K562 (cell line): ENCODE data around the gene ADNP. TPM values are rescaled to one million over a fixed set of nuclear protein-coding genes. Genes with fewer than 3 reads are reported as not detected.
A peak's percentile ranks its signal among the peaks of the same experiment; 100 is the strongest.

Experiments
- ATAC-seq: fragments of 200-7000 bp; cut with Tn5 transposase; 3 replicates; pipeline ENCODE4 v1.9.1; 2020; ENCODE audit warnings: moderate library complexity
- BruUV-seq: library from RNA; stranded (reverse); fragments of 400-500 nt; replicated peaks from 2 replicates; lab custom pipeline; 2021; lab: Mats Ljungman, UMichigan
- CTCF ChIA-PET: fragments of 300-600 bp; formaldehyde crosslinking; extraction: SDS; loops from one replicate; lab custom pipeline; 2021; ENCODE audit warnings: low intra/inter-chr PET ratio; lab: Yijun Ruan, JAX
- POLR2A ChIA-PET: fragments of 300-600, 350-650 bp; sonication (Branson Sonifier 250); formaldehyde crosslinking; extraction: SDS; loops from one replicate; lab custom pipeline; 2021; ENCODE audit warnings: antibody characterized with exemption, inconsistent platforms; lab: Yijun Ruan, JAX
- DNase-seq, 4 experiments: peaks; one replicate each; pipeline versions ENCODE4 v3.0.0 to v3.0.0-alpha.2; 2011 to 2018; ENCODE audit warnings: low spot score in 3 of 4, mixed read lengths in 3 of 4; ENCODE audit errors: extremely low read depth in 1 of 4
- FAIRE-seq: peaks from 2 replicates; lab custom pipeline; 2011; peaks lifted over from hg19 to GRCh38; lab: Jason Lieb, UNC
- H2AFZ ChIP-seq: 2 replicates; pipeline ENCODE4 v1.6.0; 2011; ENCODE audit warnings: low read depth, low read length, control low read depth, inconsistent platforms
- H3K27ac ChIP-seq: fragments of 200-600 bp; 3 replicates; pipeline ENCODE4 v1.8.0; 2011; ENCODE audit warnings: low read depth, mild to moderate bottlenecking, control low read depth, inconsistent platforms, low read length, moderate library complexity, mixed read lengths; ENCODE audit errors: extremely low read depth
- H3K27me3 ChIP-seq, 2 experiments: fragments of 300-600 bp in 1 of 2; 2 replicates in 1 of 2; 3 replicates in 1 of 2; pipeline versions ENCODE4 v1.6.0 to v1.8.0; 2011; ENCODE audit warnings: inconsistent platforms in 2 of 2, low read length in 2 of 2, mild to moderate bottlenecking in 1 of 2, mixed read lengths in 1 of 2, moderate library complexity in 1 of 2; ENCODE audit not compliant: control insufficient read depth in 2 of 2, insufficient read depth in 2 of 2
- H3K36me3 ChIP-seq: fragments of 300-600 bp; 3 replicates; pipeline ENCODE4 v1.8.0; 2011; ENCODE audit warnings: mild to moderate bottlenecking, low read length, inconsistent platforms; ENCODE audit not compliant: control insufficient read depth, insufficient read depth
- H3K4me1 ChIP-seq, 2 experiments: fragments of 200-600 bp in 1 of 2; replicated peaks in 1 of 2; 2 replicates in 1 of 2; 3 replicates in 1 of 2; pipeline versions ENCODE4 v1.5.1 to v1.8.0; 2011; ENCODE audit warnings: inconsistent platforms in 2 of 2, low read length in 2 of 2, mild to moderate bottlenecking in 1 of 2, mixed read lengths in 1 of 2, moderate library complexity in 1 of 2; ENCODE audit not compliant: control insufficient read depth in 2 of 2, insufficient read depth in 2 of 2
- H3K4me2 ChIP-seq: 2 replicates; pipeline ENCODE4 v1.6.1; 2011; ENCODE audit warnings: low read length, control low read depth, inconsistent platforms, mixed read lengths; ENCODE audit not compliant: insufficient read depth
- H3K4me3 ChIP-seq: fragments of 200-600 bp; sonication (generic), shearing (Covaris generic); 2 replicates; pipeline ENCODE4 v1.5.1; 2016; ENCODE audit warnings: control low read depth, inconsistent platforms
- H3K79me2 ChIP-seq: fragments of 200-600 bp; 3 replicates; pipeline ENCODE4 v1.8.0; 2011; ENCODE audit warnings: low read length, inconsistent platforms; ENCODE audit not compliant: control insufficient read depth, insufficient read depth
- H3K9ac ChIP-seq, 2 experiments: 2 replicates each; pipeline versions ENCODE4 v1.6.0 to v1.6.1; 2011; ENCODE audit warnings: low read depth in 2 of 2, low read length in 2 of 2, control low read depth in 1 of 2, inconsistent platforms in 1 of 2, mild to moderate bottlenecking in 1 of 2, mixed read lengths in 1 of 2; ENCODE audit not compliant: insufficient read depth in 1 of 2
- H3K9me1 ChIP-seq: one replicate; pipeline ENCODE4 v1.6.0; 2011; ENCODE audit warnings: inconsistent platforms, mild to moderate bottlenecking, low read length, moderate library complexity; ENCODE audit not compliant: control insufficient read depth, insufficient read depth
- H3K9me3 ChIP-seq: replicated peaks from 2 replicates; pipeline ENCODE4 v1.5.1; 2011; ENCODE audit warnings: low read depth, low read length, inconsistent platforms; ENCODE audit not compliant: control insufficient read depth, insufficient read depth
- H4K20me1 ChIP-seq: replicated peaks from 2 replicates; pipeline ENCODE4 v1.6.1; 2011; ENCODE audit warnings: low read length, inconsistent platforms, mixed read lengths; ENCODE audit not compliant: control insufficient read depth, insufficient read depth
- CREM ChIP-seq: IDR thresholded peaks from 2 replicates; pipeline ENCODE4 v1.6.1; 2014; ENCODE audit warnings: antibody characterized with exemption, low read depth
- FOSL1 ChIP-seq: fragments of 200-800 bp; sonication (Bioruptor generic); conservative IDR thresholded peaks from 2 replicates; pipeline ENCODE4 v1.6.1; 2016; ENCODE audit warnings: missing genetic modification characterization, missing compliant biosample characterization
- FOXM1 ChIP-seq, 2 experiments: fragments of 450-650 bp in 1 of 2; sonication (generic) in 1 of 2; formaldehyde crosslinking in 1 of 2; IDR thresholded peaks; 2 replicates each; pipeline versions ENCODE4 v1.6.1 to v1.9.0; 2017 to 2022; ENCODE audit warnings: low read depth in 2 of 2, mild to moderate bottlenecking in 2 of 2, missing genetic modification reagents in 1 of 2, moderate library complexity in 1 of 2
- JUND ChIP-seq, 2 experiments: IDR thresholded peaks; 2 replicates in 1 of 2; 3 replicates in 1 of 2; pipeline ENCODE4 v1.6.1; 2011; ENCODE audit warnings: borderline replicate concordance in 2 of 2, low read depth in 2 of 2, low read length in 2 of 2, improper control_type of control experiment in 1 of 2, missing biosample characterization in 1 of 2, missing genetic modification characterization in 1 of 2, missing genetic modification reagents in 1 of 2
- KDM1A ChIP-seq, 2 experiments: fragments of 450-650 bp; IDR thresholded peaks; 2 replicates each; pipeline ENCODE4 v1.6.1; 2016; ENCODE audit warnings: mild to moderate bottlenecking in 2 of 2
- MEIS2 ChIP-seq: fragments of 450-650 bp; IDR thresholded peaks from 2 replicates; pipeline ENCODE4 v1.6.1; 2014; ENCODE audit warnings: mild to moderate bottlenecking; ENCODE audit not compliant: partially characterized antibody
- NR2C1 ChIP-seq, 2 experiments: fragments of 450-650 bp; IDR thresholded peaks; 2 replicates each; pipeline ENCODE4 v1.6.1; 2017; ENCODE audit warnings: mild to moderate bottlenecking in 2 of 2, antibody characterized with exemption in 1 of 2, inconsistent platforms in 1 of 2, missing compliant biosample characterization in 1 of 2, missing genetic modification characterization in 1 of 2
- RFX7 ChIP-seq: fragments of 250-450 bp; sonication (Bioruptor Pico); IDR thresholded peaks from 2 replicates; pipeline ENCODE4 v1.5.1; 2021; ENCODE audit warnings: mild to moderate bottlenecking
- SRSF7 ChIP-seq: fragments of 200-400 bp; formaldehyde crosslinking; optimal IDR thresholded peaks from 2 replicates; pipeline ENCODE3; 2017; ENCODE audit warnings: mild to moderate bottlenecking, low read depth, low read length
- TOE1 ChIP-seq, 2 experiments: fragments of 450-650 bp in 1 of 2; sonication (generic) in 1 of 2; formaldehyde crosslinking in 1 of 2; IDR thresholded peaks; 2 replicates each; pipeline versions ENCODE4 v1.7.1 to v1.8.0; 2016 to 2022; ENCODE audit warnings: borderline replicate concordance in 2 of 2, mild to moderate bottlenecking in 2 of 2, antibody characterized with exemption in 1 of 2, inconsistent platforms in 1 of 2, low read depth in 1 of 2, missing genetic modification reagents in 1 of 2, moderate library complexity in 1 of 2
- ZNF165 ChIP-seq: fragments of 250-450 bp; sonication (Bioruptor Pico); IDR thresholded peaks from 2 replicates; pipeline ENCODE4 v1.4.0; 2020; ENCODE audit warnings: borderline replicate concordance
- ZNF699 ChIP-seq: fragments of 250-450 bp; sonication (Bioruptor Pico); IDR thresholded peaks from 2 replicates; pipeline ENCODE4 v1.8.0; 2021; ENCODE audit warnings: mild to moderate bottlenecking, moderate library complexity; ENCODE audit not compliant: insufficient replicate concordance
- WGBS: fragments of 100-300 bp; shearing (Covaris generic); methylation state at CpG from one replicate; pipeline ENCODE4 v1.1.6; 2016; ENCODE audit warnings: low coverage, mixed read lengths; ENCODE audit not compliant: insufficient coverage; ENCODE audit errors: missing lambda C conversion rate; 5-methylcytosine and 5-hydroxymethylcytosine counted together
- in situ Hi-C: fragments of 300-500 bp; cut with MboI; formaldehyde crosslinking; loops from 4 replicates; pipeline ENCODE4 v1.15.0; 2018; ENCODE audit warnings: inconsistent platforms, mixed read lengths
- intact Hi-C: fragments of 100-400 bp; cut with micrococcal nuclease; formaldehyde crosslinking; loops from 2 replicates; pipeline ENCODE4 v1.14.2; 2022
- polyA plus RNA-seq, 8 experiments: library from polyadenylated mRNA; depleted of rRNA in 4 of 8; stranded (reverse) in 5 of 8; unstranded in 3 of 8; fragments of >200 nt; fragmentation: Nextera tagmentation in 2 of 8; fragmentation: Illumina TruSeq in 1 of 8; extraction: Ambion mirVana in 2 of 8; extraction: Trizol in 1 of 8; gene quantifications; 2 replicates each; pipeline versions ENCODE4 v1.2.1 to v1.2.3, GENCODE V29; 2011 to 2014; ENCODE audit warnings: inconsistent platforms in 1 of 8, missing spikeins in 1 of 8
- total RNA-seq, 7 experiments: library from RNA; depleted of rRNA in 6 of 7; stranded (reverse); fragments of >200 nt in 6 of 7; fragmentation: Illumina TruSeq in 2 of 7; extraction: Trizol in 2 of 7; gene quantifications; 2 replicates each; pipeline versions ENCODE4 v1.2.1 to v1.2.3, GENCODE V29; 2011 to 2021; ENCODE audit warnings: low replicate concordance in 1 of 7
- TF ChIP-seq, protein P1 (sequence below), 3 experiments: fragments of 200-800 bp in 1 of 3; sonication (Bioruptor generic) in 1 of 3; sonication (generic) in 1 of 3; formaldehyde crosslinking in 1 of 3; IDR thresholded peaks; 2 replicates each; pipeline versions ENCODE4 v1.6.1 to v1.8.0; 2016 to 2022; ENCODE audit warnings: mild to moderate bottlenecking in 2 of 3, missing compliant biosample characterization in 2 of 3, missing genetic modification characterization in 2 of 3, missing genetic modification reagents in 1 of 3
- TF ChIP-seq, protein P2 (sequence below), 2 experiments: fragments of 450-650 bp in 1 of 2; sonication (generic) in 1 of 2; formaldehyde crosslinking in 1 of 2; IDR thresholded peaks in 1 of 2; conservative IDR thresholded peaks in 1 of 2; 2 replicates each; pipeline versions ENCODE4 v1.6.1 to v1.8.1; 2016 to 2023; ENCODE audit warnings: mild to moderate bottlenecking in 2 of 2, moderate library complexity in 2 of 2, inconsistent platforms in 1 of 2, missing genetic modification reagents in 1 of 2
- TF ChIP-seq, protein P3 (sequence below): fragments of 200-800 bp; sonication (Bioruptor generic); IDR thresholded peaks from 2 replicates; pipeline ENCODE4 v1.6.1; 2017; ENCODE audit warnings: missing genetic modification characterization, missing compliant biosample characterization

ADNP gene
- total and polyA plus RNA-seq, 9 of the 15 experiments (the other 6 are each of a cell fraction or from before 2014, with no cell fraction given) = 17.8 to 59.9 (median 25.3) TPM

DNA sequence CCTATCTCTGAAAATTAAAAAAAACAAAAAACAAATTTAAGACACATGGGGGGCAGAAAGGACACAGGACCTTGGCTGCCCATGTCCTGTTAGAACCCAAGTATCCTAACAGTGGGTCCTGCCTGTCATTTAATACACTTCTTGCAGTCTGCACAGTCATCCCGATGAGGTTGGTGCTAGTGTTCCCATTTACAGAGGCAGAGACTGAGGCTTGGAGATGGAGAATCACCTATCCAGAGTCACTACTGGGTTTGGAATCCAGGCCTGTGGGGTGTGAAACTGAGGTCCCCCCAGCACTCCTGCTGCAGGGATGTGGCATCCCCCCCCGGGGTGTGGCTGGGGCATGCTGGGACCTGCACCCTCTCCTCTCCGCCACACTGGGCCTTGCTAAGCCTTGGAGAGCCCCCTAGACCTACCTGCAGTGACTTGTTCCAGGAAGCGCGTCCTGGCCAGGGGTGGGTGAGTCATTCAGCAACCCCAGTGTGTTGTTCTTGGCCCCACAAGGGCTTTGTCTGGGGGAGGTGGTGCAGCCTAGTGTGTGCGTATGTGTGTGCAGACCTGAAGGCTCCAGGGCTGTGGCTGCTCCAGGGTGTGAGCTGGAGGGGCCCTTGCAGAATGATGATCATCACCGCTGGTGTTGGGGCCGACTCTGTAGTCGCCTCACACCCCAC is 86.7 kb downstream of the ADNP start:
- in situ Hi-C loops (no loop called here), intact Hi-C loops (no loop called here)
- DNase-seq (peak; percentile 37 to 53 (median 42)), FAIRE-seq (no peak), ATAC-seq (peak; percentile 59)
- 18% methylated on average over 9 of the region's 9 CpGs for WGBS
- Histone ChIP-seq H4K20me1 (no peaks in the 10 kb centered on the region), H3K79me2 (no peaks in the 10 kb centered on the region), H3K4me3 (no peak overlapping the region), H3K4me2 (no peak overlapping the region), H3K9ac (peak overlapping the region in 1 of 2 experiments; percentile 28; a peak in 1 of 4 replicates), H3K4me1 (peaks cover 0 to 27% of the 10 kb centered on the region in 2 experiments; a peak in 3 of 5 replicates), H3K27me3 (peaks cover 3 to 15% of the 10 kb centered on the region in 2 experiments; a peak in 3 of 5 replicates), H3K9me1 (no peaks in the 10 kb centered on the region), H3K36me3 (no peaks in the 10 kb centered on the region), H3K27ac (no peak overlapping the region), H3K9me3 (no peaks in the 10 kb centered on the region), H2AFZ (no peak overlapping the region)
- CTCF ChIA-PET = no interaction called here
- no TSS peak for BruUV-seq
- POLR2A ChIA-PET = interaction anchor here (1.0 kb wide), 1 partner anchor 29 kb away, joined by 3 read pairs; no protein-coding TSS in a partner anchor
- no peak for TF ChIP-seq RFX7 (CRISPR knock-in tag)
- TF ChIP-seq FOXM1 (IDR thresholded peaks at IDR 0.05; ENCODE audit: low read depth) = no peak
- no peak for TF ChIP-seq FOXM1 (CRISPR knock-in tag; IDR thresholded peaks at IDR 0.05; ENCODE audit: low read depth)
- TF ChIP-seq CREM = no peak
- TF ChIP-seq KDM1A (IDR thresholded peaks at IDR 0.05) = no peak
- TF ChIP-seq NR2C1 (IDR thresholded peaks at IDR 0.05) = no peak
- no peak for TF ChIP-seq NR2C1 (tag; IDR thresholded peaks at IDR 0.05)
- peak; percentile 67 for TF ChIP-seq FOSL1 (tag)
- no peak for TF ChIP-seq ZNF165
- no peak for TF ChIP-seq SRSF7
- no peak for TF ChIP-seq MEIS2
- no peak for TF ChIP-seq TOE1 (IDR thresholded peaks at IDR 0.05; ENCODE audit: borderline replicate concordance)
- TF ChIP-seq TOE1 (CRISPR knock-in tag; IDR thresholded peaks at IDR 0.05; ENCODE audit: borderline replicate concordance, low read depth) = no peak
- peak; percentile 80 for TF ChIP-seq JUND (IDR thresholded peaks at IDR 0.05; ENCODE audit: borderline replicate concordance, low read depth, low read length)
- TF ChIP-seq JUND (tag; IDR thresholded peaks at IDR 0.05; ENCODE audit: borderline replicate concordance, low read depth, low read length) = no peak
- TF ChIP-seq ZNF699 (CRISPR knock-in tag) = no peak
- TF ChIP-seq, protein P1, sequence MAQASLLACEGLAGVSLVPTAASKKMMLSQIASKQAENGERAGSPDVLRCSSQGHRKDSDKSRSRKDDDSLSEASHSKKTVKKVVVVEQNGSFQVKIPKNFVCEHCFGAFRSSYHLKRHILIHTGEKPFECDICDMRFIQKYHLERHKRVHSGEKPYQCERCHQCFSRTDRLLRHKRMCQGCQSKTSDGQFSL (CRISPR knock-in tag; IDR thresholded peaks at IDR 0.05) = peak; percentile 47; the same call in 1 of the 2 replicates
- TF ChIP-seq, protein P1 (tag; IDR thresholded peaks at IDR 0.05) = no peak
- TF ChIP-seq, protein P2, sequence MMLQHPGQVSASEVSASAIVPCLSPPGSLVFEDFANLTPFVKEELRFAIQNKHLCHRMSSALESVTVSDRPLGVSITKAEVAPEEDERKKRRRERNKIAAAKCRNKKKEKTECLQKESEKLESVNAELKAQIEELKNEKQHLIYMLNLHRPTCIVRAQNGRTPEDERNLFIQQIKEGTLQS (IDR thresholded peaks at IDR 0.05) = peak; percentile 71
- TF ChIP-seq, protein P2 (CRISPR knock-in tag; conservative IDR thresholded peaks at IDR 0.05) = no peak
- TF ChIP-seq, protein P3, sequence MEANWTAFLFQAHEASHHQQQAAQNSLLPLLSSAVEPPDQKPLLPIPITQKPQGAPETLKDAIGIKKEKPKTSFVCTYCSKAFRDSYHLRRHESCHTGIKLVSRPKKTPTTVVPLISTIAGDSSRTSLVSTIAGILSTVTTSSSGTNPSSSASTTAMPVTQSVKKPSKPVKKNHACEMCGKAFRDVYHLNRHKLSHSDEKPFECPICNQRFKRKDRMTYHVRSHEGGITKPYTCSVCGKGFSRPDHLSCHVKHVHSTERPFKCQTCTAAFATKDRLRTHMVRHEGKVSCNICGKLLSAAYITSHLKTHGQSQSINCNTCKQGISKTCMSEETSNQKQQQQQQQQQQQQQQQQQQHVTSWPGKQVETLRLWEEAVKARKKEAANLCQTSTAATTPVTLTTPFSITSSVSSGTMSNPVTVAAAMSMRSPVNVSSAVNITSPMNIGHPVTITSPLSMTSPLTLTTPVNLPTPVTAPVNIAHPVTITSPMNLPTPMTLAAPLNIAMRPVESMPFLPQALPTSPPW = no peak
